Esophagus muscularis mucosa (tissue), 4 donors: ENCODE results near the gene FAM53A. TPM values are rescaled to one million over a fixed set of nuclear protein-coding genes. Genes with fewer than 3 reads are reported as not detected.

ENCODE experiments used
- DNase-seq: peaks from one replicate; pipeline ENCODE4 v3.0.0-alpha.2; 2017; ENCODE audit errors: extremely low spot score
- H3K27ac ChIP-seq, 4 donors: fragments of 200-600 bp; sonication (generic); replicated peaks in 1 of 4; 1 replicate in 3 of 4; 2 replicates in 1 of 4; pipeline ENCODE4 v1.5.1; 2016 to 2019; ENCODE audit warnings: mild to moderate bottlenecking in 1 of 4
- H3K27me3 ChIP-seq, 4 donors: fragments of 200-600 bp; sonication (generic); one replicate each; pipeline versions ENCODE4 v1.5.1 to v1.6.0; 2016 to 2019
- H3K36me3 ChIP-seq, 4 donors: fragments of 200-600 bp; sonication (generic); one replicate each; pipeline ENCODE4 v1.5.1; 2016 to 2019
- H3K4me1 ChIP-seq, 4 donors: fragments of 200-600 bp; sonication (generic); one replicate each; pipeline ENCODE4 v1.5.1; 2016 to 2019
- H3K4me3 ChIP-seq, 4 donors: fragments of 200-600 bp; sonication (generic); 1 replicate in 2 of 4; 2 replicates in 2 of 4; pipeline ENCODE4 v1.5.1; 2016 to 2019; ENCODE audit warnings: mild to moderate bottlenecking in 4 of 4, moderate library complexity in 1 of 4
- H3K9me3 ChIP-seq, 4 donors: fragments of 200-600 bp; sonication (generic); 1 replicate in 3 of 4; 2 replicates in 1 of 4; pipeline ENCODE4 v1.5.1; 2016 to 2019
- CTCF ChIP-seq, 3 experiments: fragments of 200-600 bp in 2 of 3; fragments of 450-650 bp in 1 of 3; sonication (generic) in 2 of 3; IDR thresholded peaks; one replicate each; pipeline ENCODE4 v1.5.1; 2017 to 2019; ENCODE audit warnings: antibody characterized with exemption in 3 of 3, mild to moderate bottlenecking in 2 of 3, moderate library complexity in 1 of 3
- EP300 ChIP-seq: sonication (generic); formaldehyde crosslinking; IDR thresholded peaks from one replicate; pipeline ENCODE4 v1.6.1; 2017; ENCODE audit warnings: antibody characterized with exemption
- POLR2A ChIP-seq: fragments of 450-650 bp; IDR thresholded peaks from one replicate; pipeline ENCODE4 v1.6.1; 2017; ENCODE audit warnings: antibody characterized with exemption, moderate library complexity, mild to moderate bottlenecking, low read depth
- POLR2AphosphoS5 ChIP-seq, 2 donors: sonication (generic); formaldehyde crosslinking; IDR thresholded peaks; one replicate each; pipeline ENCODE4 v1.6.1; 2017; ENCODE audit warnings: antibody characterized with exemption in 2 of 2
- WGBS: methylation state at CpG from one replicate; pipeline ENCODE4 v1.1.5; 2018; 5-methylcytosine and 5-hydroxymethylcytosine counted together
- intact Hi-C: fragments of 100-400 bp; cut with DNase I; formaldehyde crosslinking; loops from one replicate; pipeline ENCODE4 v1.15.1; 2023
- total RNA-seq, 4 donors: library from RNA; depleted of rRNA; stranded (reverse); fragments of >200 nt; gene quantifications; one replicate each; pipeline versions ENCODE4 v1.1.0 to v1.2.1, GENCODE V29; 2016

FAM53A gene
- total RNA-seq, 4 donors from 2014 or later: 5.2 to 13.3 (median 8.9) TPM

- peaks cover 0 to 68% (median 0%) of the 10 kb centered on the region in 4 donors for H3K27me3 ChIP-seq
- H3K4me3 ChIP-seq: no peak overlapping the region
- TF ChIP-seq POLR2AphosphoS5 (IDR thresholded peaks at IDR 0.05) (no peak), EP300 (no peak), CTCF (IDR thresholded peaks at IDR 0.05) (no peak), POLR2A (no peak)
- no peaks in the 10 kb centered on the region for H3K36me3 ChIP-seq
- peaks cover 0 to 10% (median 4%) of the 10 kb centered on the region in 4 donors for H3K9me3 ChIP-seq
- intact Hi-C loops: no loop called here
- DNase-seq: no peak
- no peaks in the 10 kb centered on the region for H3K4me1 ChIP-seq
- WGBS: 87% methylated on average over 15 of the region's 16 CpGs
- H3K27ac ChIP-seq: no peak overlapping the region
Measured at GRCh38 chr4:1596393-1596792, 87.7 kb downstream of the FAM53A start.

DNA sequence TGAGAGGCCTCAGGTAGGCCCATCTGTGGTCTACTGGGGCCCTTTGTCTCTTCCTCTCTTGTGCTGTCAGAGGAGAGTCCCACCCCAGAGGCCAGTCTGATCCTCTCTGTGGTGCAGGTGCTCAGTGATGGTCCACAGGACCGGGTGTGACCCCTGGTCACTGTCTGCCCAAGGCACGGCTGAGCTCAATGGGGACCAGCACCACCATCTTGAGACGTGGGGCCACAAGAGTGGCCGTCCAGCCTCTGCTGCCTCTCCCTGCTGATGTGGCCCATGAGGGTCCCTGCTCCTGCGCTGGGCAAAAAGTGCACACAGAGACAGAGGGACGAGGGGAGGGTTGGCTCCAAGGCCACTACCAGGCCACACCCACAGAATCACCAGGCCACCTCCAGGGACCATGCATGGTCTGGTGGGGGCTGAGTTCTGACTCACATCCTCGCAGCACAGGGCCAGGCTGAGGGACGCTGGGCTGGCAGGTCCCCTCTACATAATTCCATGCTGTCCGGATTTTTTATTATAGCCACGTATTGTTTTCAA, 88.3 kb downstream of the FAM53A start:
- H3K27me3 ChIP-seq: peaks cover 0 to 63% (median 0%) of the 10 kb centered on the region in 4 donors
- TF ChIP-seq POLR2AphosphoS5 (IDR thresholded peaks at IDR 0.05): no peak
- no peak for TF ChIP-seq POLR2A
- no peak for TF ChIP-seq EP300
- H3K9me3 ChIP-seq: peaks cover 0 to 15% (median 9%) of the 10 kb centered on the region in 4 donors
- H3K4me3 ChIP-seq: no peak overlapping the region
- no peaks in the 10 kb centered on the region for H3K36me3 ChIP-seq
- WGBS: 95% methylated on average over 7 of the region's 10 CpGs
- intact Hi-C loops: no loop called here
- H3K27ac ChIP-seq: no peak overlapping the region
- H3K4me1 ChIP-seq: no peaks in the 10 kb centered on the region
- DNase-seq: no peak

DNA sequence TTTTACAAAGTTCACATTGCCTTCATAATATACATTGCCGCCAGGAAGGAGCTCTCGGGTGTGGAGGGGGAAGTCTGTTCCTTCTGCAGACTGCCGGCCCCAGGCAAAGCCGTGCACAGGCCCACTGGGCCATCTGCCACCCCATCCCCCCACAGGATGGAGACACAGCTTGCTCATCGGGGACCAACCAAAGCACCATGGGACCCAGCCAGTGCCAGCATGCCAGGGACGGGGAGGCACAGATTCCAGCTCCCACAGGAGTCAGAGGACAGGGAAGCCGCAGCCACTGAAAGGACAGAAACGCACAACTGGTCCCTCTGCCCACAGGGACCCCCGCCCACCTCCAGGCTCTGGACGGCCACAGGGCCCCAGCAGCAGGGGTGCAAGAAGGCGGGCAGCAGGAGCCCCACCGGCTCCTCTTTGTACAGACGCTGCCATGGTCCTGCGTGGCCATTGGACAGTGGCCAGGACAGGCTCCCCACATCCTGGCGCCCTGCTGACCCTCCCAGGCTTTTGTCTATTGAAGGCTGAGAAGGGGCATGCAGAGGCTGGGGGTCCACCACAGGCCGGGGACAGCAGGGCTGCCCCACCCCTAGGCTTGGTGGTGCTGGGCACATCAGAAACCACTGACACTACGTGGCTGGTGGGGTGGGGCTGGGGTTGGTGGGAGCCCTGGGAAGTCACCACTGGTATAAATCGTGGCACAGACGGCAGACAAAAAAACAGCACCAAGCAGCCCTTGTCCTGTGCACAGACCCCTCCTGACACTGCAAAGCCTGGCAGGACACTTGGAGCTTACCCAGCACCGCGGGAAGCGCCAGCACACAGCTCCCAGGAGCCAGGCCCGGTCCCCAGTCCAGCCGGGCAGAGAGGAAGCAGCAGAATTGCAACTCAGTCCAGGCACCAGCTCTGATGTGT, 89.0 kb downstream of the FAM53A start:
- Histone ChIP-seq H3K36me3 (no peaks in the 10 kb centered on the region), H3K4me1 (no peaks in the 10 kb centered on the region), H3K9me3 (peaks cover 0 to 19% (median 12%) of the 10 kb centered on the region in 4 donors), H3K27ac (no peak overlapping the region), H3K27me3 (peaks cover 0 to 57% (median 0%) of the 10 kb centered on the region in 4 donors), H3K4me3 (no peak overlapping the region)
- TF ChIP-seq POLR2AphosphoS5 (IDR thresholded peaks at IDR 0.05): no peak
- no peak for TF ChIP-seq CTCF (IDR thresholded peaks at IDR 0.05)
- no peak for TF ChIP-seq EP300
- no peak for TF ChIP-seq POLR2A
- no peak for DNase-seq
- intact Hi-C loops: no loop called here
- WGBS: 78% methylated on average over 6 of the region's 24 CpGs

GRCh38 chr4:1593881-1594345, 90.2 kb downstream of the FAM53A start:
- 52% methylated on average over 19 of the region's 23 CpGs for WGBS

More at GRCh38 chr4:1593881-1594345, 90.2 kb downstream of the FAM53A start:
- no peaks in the 10 kb centered on the region for H3K36me3 ChIP-seq
- no peak overlapping the region for H3K27ac ChIP-seq
- no peak overlapping the region for H3K4me3 ChIP-seq
- TF ChIP-seq POLR2AphosphoS5 (IDR thresholded peaks at IDR 0.05) (no peak), POLR2A (no peak), CTCF (IDR thresholded peaks at IDR 0.05) (no peak), EP300 (no peak)
- peaks cover 0 to 29% (median 17%) of the 10 kb centered on the region in 4 donors for H3K9me3 ChIP-seq
- intact Hi-C loops: no loop called here
- peaks cover 0 to 56% (median 0%) of the 10 kb centered on the region in 4 donors for H3K27me3 ChIP-seq
- no peaks in the 10 kb centered on the region for H3K4me1 ChIP-seq
- no peak for DNase-seq
